Mesenchymal stem cell (in vitro differentiated cells and primary cell): ENCODE results near the gene CEP44.

ENCODE experiments used
- DNase-seq: peaks from one replicate; pipeline ENCODE4 v3.0.0-alpha.2; 2013
- H2AFZ ChIP-seq: one replicate; pipeline ENCODE4 v1.6.1; 2013; ENCODE audit warnings: low read depth, mild to moderate bottlenecking, control low read depth, inconsistent platforms, low read length, moderate library complexity
- H2AK5ac ChIP-seq: 2 replicates; pipeline ENCODE4 v1.6.1; 2013; ENCODE audit warnings: low read length, moderate library complexity, mild to moderate bottlenecking, inconsistent platforms; ENCODE audit not compliant: severe bottlenecking
- H2BK120ac ChIP-seq: one replicate; pipeline ENCODE4 v1.6.1; 2013; ENCODE audit warnings: low read depth, mild to moderate bottlenecking, inconsistent platforms, low read length, moderate library complexity
- H2BK12ac ChIP-seq, 2 experiments: one replicate each; pipeline ENCODE4 v1.6.1; 2013; ENCODE audit warnings: inconsistent platforms in 2 of 2, low read length in 2 of 2, mild to moderate bottlenecking in 2 of 2, moderate library complexity in 2 of 2, control low read depth in 1 of 2
- H2BK15ac ChIP-seq: one replicate; pipeline ENCODE4 v1.6.1; 2013; ENCODE audit warnings: mild to moderate bottlenecking, low read depth, inconsistent platforms; ENCODE audit not compliant: poor library complexity, severe bottlenecking
- H2BK5ac ChIP-seq: 2 replicates; pipeline ENCODE4 v1.6.1; 2013; ENCODE audit warnings: low read depth, mild to moderate bottlenecking, low read length, control low read depth, inconsistent platforms; ENCODE audit not compliant: poor library complexity, severe bottlenecking
- H3K14ac ChIP-seq, 2 experiments: one replicate each; pipeline ENCODE4 v1.6.1; 2013; ENCODE audit warnings: inconsistent platforms in 2 of 2, low read length in 2 of 2, control low read depth in 1 of 2, mild to moderate bottlenecking in 1 of 2, moderate library complexity in 1 of 2
- H3K18ac ChIP-seq, 2 experiments: one replicate each; pipeline ENCODE4 v1.6.1; 2013; ENCODE audit warnings: inconsistent platforms in 2 of 2, low read length in 2 of 2, control low read depth in 1 of 2, low read depth in 1 of 2, mild to moderate bottlenecking in 1 of 2
- H3K23ac ChIP-seq, 2 experiments: one replicate each; pipeline ENCODE4 v1.6.1; 2013; ENCODE audit warnings: inconsistent platforms in 2 of 2, low read length in 2 of 2, mild to moderate bottlenecking in 2 of 2, moderate library complexity in 2 of 2, control low read depth in 1 of 2
- H3K27ac ChIP-seq: 2 replicates; pipeline ENCODE4 v1.5.1; 2013; ENCODE audit warnings: mild to moderate bottlenecking, moderate library complexity, low read length, control low read depth, inconsistent platforms; ENCODE audit not compliant: poor library complexity, severe bottlenecking
- H3K27me3 ChIP-seq, 2 experiments: 2 replicates each; pipeline versions ENCODE4 v1.6.1 to v1.7.0; 2013; ENCODE audit warnings: low read length in 2 of 2, mild to moderate bottlenecking in 2 of 2, moderate library complexity in 2 of 2, control low read depth in 1 of 2, inconsistent platforms in 1 of 2; ENCODE audit not compliant: control insufficient read depth in 1 of 2, insufficient read depth in 1 of 2
- H3K36me3 ChIP-seq, 2 experiments: 2 replicates each; pipeline versions ENCODE4 v1.6.1 to v1.7.0; 2013; ENCODE audit warnings: low read length in 2 of 2, control low read depth in 1 of 2, inconsistent platforms in 1 of 2, low read depth in 1 of 2, mild to moderate bottlenecking in 1 of 2; ENCODE audit not compliant: insufficient read depth in 2 of 2, control insufficient read depth in 1 of 2
- H3K4ac ChIP-seq, 2 experiments: one replicate each; pipeline ENCODE4 v1.6.1; 2013; ENCODE audit warnings: inconsistent platforms in 2 of 2, low read length in 2 of 2, mild to moderate bottlenecking in 2 of 2, moderate library complexity in 2 of 2, control low read depth in 1 of 2, low read depth in 1 of 2
- H3K4me1 ChIP-seq: 2 replicates; pipeline ENCODE4 v1.6.1; 2013; ENCODE audit warnings: low read depth, low read length, control low read depth; ENCODE audit not compliant: control insufficient read depth, insufficient read depth
- H3K4me2 ChIP-seq: 2 replicates; pipeline ENCODE4 v1.6.1; 2013; ENCODE audit warnings: low read length, mild to moderate bottlenecking, inconsistent platforms; ENCODE audit not compliant: poor library complexity, severe bottlenecking
- H3K4me3 ChIP-seq, 2 experiments: 2 replicates each; pipeline versions ENCODE4 v1.5.1 to v1.7.0; 2013; ENCODE audit warnings: low read length in 2 of 2, mild to moderate bottlenecking in 2 of 2, control low read depth in 1 of 2, low read depth in 1 of 2; ENCODE audit not compliant: insufficient read depth in 1 of 2
- H3K79me1 ChIP-seq: replicated peaks from 2 replicates; pipeline ENCODE4 v1.6.1; 2013; ENCODE audit warnings: mild to moderate bottlenecking, control low read depth, low read length, inconsistent platforms; ENCODE audit not compliant: poor library complexity, severe bottlenecking
- H3K9ac ChIP-seq: 2 replicates; pipeline ENCODE4 v1.7.0; 2013; ENCODE audit warnings: mild to moderate bottlenecking, low read length, moderate library complexity
- H3K9me3 ChIP-seq: 2 replicates; pipeline ENCODE4 v1.7.0; 2013; ENCODE audit warnings: mild to moderate bottlenecking, low read length; ENCODE audit not compliant: control insufficient read depth
- H4K8ac ChIP-seq: one replicate; pipeline ENCODE4 v1.6.1; 2013; ENCODE audit warnings: inconsistent platforms, mild to moderate bottlenecking, low read length, moderate library complexity
- H4K91ac ChIP-seq: one replicate; pipeline ENCODE4 v1.6.1; 2013; ENCODE audit warnings: mild to moderate bottlenecking, low read length, inconsistent platforms
- WGBS: methylation state at CpG from one replicate; pipeline ENCODE4 v1.1.7; 2013; ENCODE audit warnings: mixed read lengths; 5-methylcytosine and 5-hydroxymethylcytosine counted together

Gene CEP44

DNA sequence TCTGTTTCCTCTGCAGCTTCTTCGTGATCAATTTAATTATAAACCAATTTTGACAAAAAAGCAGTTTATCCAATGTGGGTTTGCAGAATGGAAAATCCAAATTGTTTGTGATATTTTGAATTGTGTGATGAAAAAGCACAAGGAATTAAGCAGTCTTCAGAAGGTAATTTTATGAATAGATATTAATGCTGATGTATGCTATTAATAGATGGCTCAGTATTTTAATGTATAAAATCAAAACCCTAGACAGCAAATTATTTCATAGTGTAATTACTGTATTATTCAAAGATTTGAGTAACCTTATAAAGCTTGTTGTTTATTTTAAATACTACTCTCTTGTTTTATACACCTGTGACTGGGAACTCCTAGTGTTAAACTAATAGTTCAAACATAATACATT is 20.0 kb downstream of the CEP44 start:
- Histone ChIP-seq H2BK120ac (no peak overlapping the region), H2BK12ac (no peak overlapping the region), H3K18ac (no peak overlapping the region), H3K4me2 (no peak overlapping the region), H3K9ac (no peak overlapping the region), H3K4ac (no peak overlapping the region), H4K8ac (no peak overlapping the region), H2BK15ac (no peak overlapping the region), H3K14ac (no peak overlapping the region), H3K4me1 (no peaks in the 10 kb centered on the region), H3K9me3 (no peaks in the 10 kb centered on the region), H3K27ac (no peak overlapping the region), H2AFZ (no peak overlapping the region), H2BK5ac (no peak overlapping the region), H3K27me3 (no peaks in the 10 kb centered on the region), H2AK5ac (no peak overlapping the region), H3K79me1 (no peaks in the 10 kb centered on the region), H3K4me3 (no peak overlapping the region), H3K36me3 (peaks cover 0 to 51% of the 10 kb centered on the region in 2 experiments), H3K23ac (no peak overlapping the region), H4K91ac (no peak overlapping the region)
- WGBS: no CpG with 5 or more reads among the region's 1 CpG
- DNase-seq: no peak

GRCh38 chr4:174304664-174305063 is 21.0 kb downstream of the CEP44 start:
- H3K9me3 ChIP-seq: no peaks in the 10 kb centered on the region
- no peak overlapping the region for H3K4me3 ChIP-seq
- H2AK5ac ChIP-seq: no peak overlapping the region
- no peak overlapping the region for H3K23ac ChIP-seq
- no peak overlapping the region for H2AFZ ChIP-seq
- peaks cover 0 to 45% of the 10 kb centered on the region in 2 experiments for H3K36me3 ChIP-seq
- no peak overlapping the region for H3K4me2 ChIP-seq
- H3K27ac ChIP-seq: no peak overlapping the region
- no peak overlapping the region for H3K14ac ChIP-seq
- no peak overlapping the region for H3K18ac ChIP-seq
- H2BK15ac ChIP-seq: no peak overlapping the region
- no peaks in the 10 kb centered on the region for H3K27me3 ChIP-seq
- no peak overlapping the region for H2BK5ac ChIP-seq
- H4K8ac ChIP-seq: no peak overlapping the region
- no peak overlapping the region for H3K9ac ChIP-seq
- no peaks in the 10 kb centered on the region for H3K79me1 ChIP-seq
- no peak overlapping the region for H4K91ac ChIP-seq
- H3K4ac ChIP-seq: no peak overlapping the region
- H2BK120ac ChIP-seq: no peak overlapping the region
- no CpG with 5 or more reads among the region's 1 CpG for WGBS
- no peaks in the 10 kb centered on the region for H3K4me1 ChIP-seq
- no peak overlapping the region for H2BK12ac ChIP-seq
- no peak for DNase-seq

DNA sequence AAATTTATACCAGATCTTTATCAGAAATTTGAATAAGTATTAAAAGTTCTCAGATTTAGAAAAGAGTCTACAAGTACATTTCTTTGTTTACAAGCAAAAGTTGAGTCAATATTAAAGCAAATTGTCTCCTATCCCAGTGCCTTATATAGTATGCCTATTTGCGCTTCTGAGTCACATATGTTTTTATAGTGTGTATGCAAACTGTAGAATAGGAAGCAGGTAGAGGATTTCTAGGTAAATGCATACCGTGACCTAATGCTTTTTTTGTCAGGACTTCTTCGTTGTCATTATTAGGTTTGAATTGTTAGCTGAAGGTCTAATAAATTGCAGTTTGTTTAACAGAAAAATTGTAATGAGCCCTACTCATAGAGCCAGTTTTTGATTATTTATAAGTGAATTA is 22.2 kb downstream of the CEP44 start:
- Histone ChIP-seq H3K4me3 (no peak overlapping the region), H3K18ac (no peak overlapping the region), H2BK12ac (no peak overlapping the region), H3K9me3 (no peaks in the 10 kb centered on the region), H2AK5ac (no peak overlapping the region), H3K36me3 (peaks cover 0 to 34% of the 10 kb centered on the region in 2 experiments), H3K4me2 (no peak overlapping the region), H2BK120ac (no peak overlapping the region), H3K4ac (no peak overlapping the region), H3K9ac (no peak overlapping the region), H4K8ac (no peak overlapping the region), H3K79me1 (no peaks in the 10 kb centered on the region), H3K27me3 (no peaks in the 10 kb centered on the region), H2BK5ac (no peak overlapping the region), H3K14ac (no peak overlapping the region), H3K27ac (no peak overlapping the region), H3K23ac (no peak overlapping the region), H3K4me1 (no peaks in the 10 kb centered on the region), H2BK15ac (no peak overlapping the region), H4K91ac (no peak overlapping the region), H2AFZ (no peak overlapping the region)
- WGBS: 97% methylated on average over 3 of the region's 3 CpGs
- no peak for DNase-seq

DNA sequence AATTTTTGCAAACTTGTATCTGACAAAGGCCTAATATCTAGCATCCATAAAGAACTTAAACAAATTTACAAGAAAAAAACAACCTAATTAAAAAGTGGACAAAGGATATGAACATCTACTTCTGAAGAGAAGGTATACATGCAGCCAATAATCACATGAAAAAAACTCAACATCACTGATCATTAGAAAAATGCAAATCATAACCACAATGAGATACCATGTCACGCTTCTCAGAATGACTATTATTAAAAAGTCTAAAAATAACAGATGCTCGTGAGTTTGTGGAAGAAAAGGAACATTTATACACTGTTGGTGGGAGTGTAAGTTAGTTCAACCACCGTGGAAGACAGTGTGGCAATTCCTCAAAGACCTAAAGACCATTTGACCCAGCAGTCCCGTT is 24.0 kb downstream of the CEP44 start:
- H3K9me3 ChIP-seq: no peaks in the 10 kb centered on the region
- no peak for DNase-seq
- no peak overlapping the region for H3K4me3 ChIP-seq
- H3K18ac ChIP-seq: no peak overlapping the region
- H3K14ac ChIP-seq: no peak overlapping the region
- no peak overlapping the region for H4K91ac ChIP-seq
- no peak overlapping the region for H2AFZ ChIP-seq
- no peak overlapping the region for H2BK5ac ChIP-seq
- no peaks in the 10 kb centered on the region for H3K27me3 ChIP-seq
- no peak overlapping the region for H3K23ac ChIP-seq
- no peak overlapping the region for H3K27ac ChIP-seq
- WGBS: 96% methylated on average over 2 of the region's 4 CpGs
- H2AK5ac ChIP-seq: no peak overlapping the region
- H3K36me3 ChIP-seq: peaks cover 0 to 31% of the 10 kb centered on the region in 2 experiments
- H2BK12ac ChIP-seq: no peak overlapping the region
- H3K4me1 ChIP-seq: no peaks in the 10 kb centered on the region
- H3K4me2 ChIP-seq: no peak overlapping the region
- no peak overlapping the region for H2BK15ac ChIP-seq
- no peak overlapping the region for H3K4ac ChIP-seq
- no peak overlapping the region for H2BK120ac ChIP-seq
- no peak overlapping the region for H3K9ac ChIP-seq
- H4K8ac ChIP-seq: no peak overlapping the region
- no peaks in the 10 kb centered on the region for H3K79me1 ChIP-seq
